ENCODE results near the gene TJP3. TPM values are rescaled to one million over a fixed set of nuclear protein-coding genes. Genes with fewer than 3 reads are reported as not detected.

The TJP3 gene
- total RNA-seq, 3 donors from 2014 or later (not counting 1 experiment from before 2014, with no cell fraction given): 1.1 to 2.9 (median 1.3) TPM

GRCh38 chr19:3748965-3749364, 40.8 kb downstream of the TJP3 start:
- Mint-ChIP-seq H3K9me3 (no peaks in the 10 kb centered on the region), H3K27ac (no peak overlapping the region), H3K4me3 (no peak overlapping the region), H3K4me1 (no peaks in the 10 kb centered on the region), H3K36me3 (no peaks in the 10 kb centered on the region), H3K27me3 (ENCODE audit: low read depth in 2 of 2) (no peaks in the 10 kb centered on the region)
- no peak for TF ChIP-seq CTCF (IDR thresholded peaks at IDR 0.05)
- DNase-seq (no peak), ATAC-seq (no peak)
- Histone ChIP-seq H3K27ac (ENCODE audit: low read length) (no peak overlapping the region), H3K27me3 (ENCODE audit: control insufficient read depth, insufficient read depth, low read length) (no peaks in the 10 kb centered on the region), H3K4me3 (ENCODE audit: low read length) (no peak overlapping the region), H3K4me1 (ENCODE audit: control insufficient read depth, insufficient read depth, low read length) (no peaks in the 10 kb centered on the region), H3K36me3 (ENCODE audit: control insufficient read depth, insufficient read depth, low read length) (peaks cover 26% of the 10 kb centered on the region), H3K9me3 (ENCODE audit: control insufficient read depth, insufficient read depth, low read length) (no peaks in the 10 kb centered on the region)
- WGBS (ENCODE audit: insufficient coverage): 94% methylated on average over 7 of the region's 8 CpGs
- intact Hi-C loops (cut with micrococcal nuclease): no loop called here

- no peak overlapping the region for H3K4me3 Mint-ChIP-seq
- intact Hi-C loops (cut with micrococcal nuclease): no loop called here
- ATAC-seq: no peak
- Histone ChIP-seq H3K4me1 (ENCODE audit: control insufficient read depth, insufficient read depth, low read length) (no peaks in the 10 kb centered on the region), H3K36me3 (ENCODE audit: control insufficient read depth, insufficient read depth, low read length) (peaks cover 30% of the 10 kb centered on the region), H3K27ac (ENCODE audit: low read length) (no peak overlapping the region), H3K9me3 (ENCODE audit: control insufficient read depth, insufficient read depth, low read length) (no peaks in the 10 kb centered on the region), H3K4me3 (ENCODE audit: low read length) (no peak overlapping the region), H3K27me3 (ENCODE audit: control insufficient read depth, insufficient read depth, low read length) (no peaks in the 10 kb centered on the region)
- H3K9me3 Mint-ChIP-seq: no peaks in the 10 kb centered on the region
- no peak for TF ChIP-seq CTCF (IDR thresholded peaks at IDR 0.05)
- no peaks in the 10 kb centered on the region for H3K27me3 Mint-ChIP-seq (ENCODE audit: low read depth in 2 of 2)
- no peaks in the 10 kb centered on the region for H3K36me3 Mint-ChIP-seq
- no peak overlapping the region for H3K27ac Mint-ChIP-seq
- 98% methylated on average over 2 of the region's 2 CpGs for WGBS (ENCODE audit: insufficient coverage)
- no peak for DNase-seq
- peaks cover 5% of the 10 kb centered on the region in 2 donors for H3K4me1 Mint-ChIP-seq
Observed at GRCh38 chr19:3750211-3750610, 42.0 kb downstream of the TJP3 start.

- no peaks in the 10 kb centered on the region for H3K9me3 ChIP-seq (ENCODE audit: control insufficient read depth, insufficient read depth, low read length)
- TF ChIP-seq CTCF (IDR thresholded peaks at IDR 0.05): no peak
- H3K27ac ChIP-seq (ENCODE audit: low read length): no peak overlapping the region
- H3K4me1 ChIP-seq (ENCODE audit: control insufficient read depth, insufficient read depth, low read length): no peaks in the 10 kb centered on the region
- no peak overlapping the region for H3K27ac Mint-ChIP-seq
- H3K4me3 ChIP-seq (ENCODE audit: low read length): no peak overlapping the region
- H3K36me3 ChIP-seq (ENCODE audit: control insufficient read depth, insufficient read depth, low read length): peaks cover 33% of the 10 kb centered on the region
- no peak overlapping the region for H3K4me3 Mint-ChIP-seq
- intact Hi-C loops (cut with micrococcal nuclease): no loop called here
- 97% methylated on average over 30 of the region's 30 CpGs for WGBS (ENCODE audit: insufficient coverage)
- DNase-seq (no peak), ATAC-seq (no peak)
- no peaks in the 10 kb centered on the region for H3K9me3 Mint-ChIP-seq
- H3K36me3 Mint-ChIP-seq: no peaks in the 10 kb centered on the region
- peaks cover 6% of the 10 kb centered on the region in 2 donors for H3K4me1 Mint-ChIP-seq
- no peaks in the 10 kb centered on the region for H3K27me3 ChIP-seq (ENCODE audit: control insufficient read depth, insufficient read depth, low read length)
- H3K27me3 Mint-ChIP-seq (ENCODE audit: low read depth in 2 of 2): no peaks in the 10 kb centered on the region
Observed at GRCh38 chr19:3751236-3751635, 43.1 kb downstream of the TJP3 start.

- Histone ChIP-seq H3K27me3 (ENCODE audit: control insufficient read depth, insufficient read depth, low read length) (no peaks in the 10 kb centered on the region), H3K36me3 (ENCODE audit: control insufficient read depth, insufficient read depth, low read length) (peaks cover 33% of the 10 kb centered on the region), H3K4me3 (ENCODE audit: low read length) (no peak overlapping the region), H3K4me1 (ENCODE audit: control insufficient read depth, insufficient read depth, low read length) (no peaks in the 10 kb centered on the region), H3K9me3 (ENCODE audit: control insufficient read depth, insufficient read depth, low read length) (no peaks in the 10 kb centered on the region), H3K27ac (ENCODE audit: low read length) (no peak overlapping the region)
- Mint-ChIP-seq H3K9me3 (no peaks in the 10 kb centered on the region), H3K4me1 (peaks cover 6% of the 10 kb centered on the region in 2 donors), H3K27me3 (ENCODE audit: low read depth in 2 of 2) (no peaks in the 10 kb centered on the region), H3K4me3 (no peak overlapping the region), H3K36me3 (no peaks in the 10 kb centered on the region), H3K27ac (no peak overlapping the region)
- no peak for DNase-seq
- WGBS (ENCODE audit: insufficient coverage): 91% methylated on average over 25 of the region's 25 CpGs
- intact Hi-C loops (cut with micrococcal nuclease): no loop called here
- no peak for ATAC-seq
- TF ChIP-seq CTCF (IDR thresholded peaks at IDR 0.05): no peak
Observed at GRCh38 chr19:3752492-3752891, 44.3 kb downstream of the TJP3 start.
